SK-N-SH (cell line): ENCODE measurements around the gene LRP10. TPM values are rescaled to one million over a fixed set of nuclear protein-coding genes. Genes with fewer than 3 reads are reported as not detected.

Source experiments
- CTCF ChIA-PET: fragments of 300-600, 350-600 bp; formaldehyde crosslinking; extraction: SDS; loops from one replicate; lab custom pipeline; 2021; lab: Yijun Ruan, JAX
- POLR2A ChIA-PET: fragments of 350-600 bp; sonication (Branson Sonifier 250); formaldehyde crosslinking; extraction: SDS; loops from one replicate; lab custom pipeline; 2020; ENCODE audit warnings: antibody characterized with exemption, inconsistent platforms; lab: Yijun Ruan, JAX
- DNase-seq: peaks from one replicate; pipeline ENCODE4 v3.0.0; 2012
- H2AFZ ChIP-seq: fragments of 200-600 bp; sonication (generic); 2 replicates; pipeline ENCODE4 v1.8.1; 2016; ENCODE audit warnings: antibody characterized with exemption, mild to moderate bottlenecking, low read depth
- H3F3A ChIP-seq: fragments of 200-600 bp; sonication (generic); replicated peaks from 2 replicates; pipeline ENCODE3; 2016; ENCODE audit warnings: antibody characterized with exemption, mild to moderate bottlenecking; ENCODE audit not compliant: insufficient read depth
- H3K27ac ChIP-seq, 2 experiments: fragments of 200-500 bp in 1 of 2; fragments of 200-600 bp in 1 of 2; sonication (Bioruptor generic) in 1 of 2; sonication (generic), shearing (Covaris generic) in 1 of 2; 2 replicates each; pipeline versions ENCODE4 v1.5.1 to v1.6.1; 2014 to 2016; ENCODE audit warnings: low read depth in 2 of 2, inconsistent platforms in 1 of 2, low read length in 1 of 2, mild to moderate bottlenecking in 1 of 2, mixed read lengths in 1 of 2
- H3K27me3 ChIP-seq: fragments of 200-600 bp; sonication (generic), shearing (Covaris generic); 2 replicates; pipeline ENCODE4 v1.6.1; 2016; ENCODE audit warnings: mixed run types; ENCODE audit not compliant: insufficient read depth
- H3K36me3 ChIP-seq, 2 experiments: fragments of 200-500 bp in 1 of 2; fragments of 200-600 bp in 1 of 2; sonication (Bioruptor generic) in 1 of 2; sonication (generic) in 1 of 2; replicated peaks in 1 of 2; 2 replicates each; pipeline versions ENCODE3 to v1.5.1; 2014 to 2016; ENCODE audit warnings: low read length in 1 of 2, mild to moderate bottlenecking in 1 of 2; ENCODE audit not compliant: insufficient read depth in 2 of 2, control insufficient read depth in 1 of 2
- H3K4me1 ChIP-seq, 2 experiments: fragments of 200-500 bp in 1 of 2; fragments of 200-600 bp in 1 of 2; sonication (Bioruptor generic) in 1 of 2; sonication (generic), shearing (Covaris generic) in 1 of 2; 2 replicates each; pipeline versions ENCODE4 v1.5.1 to v1.6.1; 2014 to 2016; ENCODE audit warnings: low read depth in 1 of 2, low read length in 1 of 2, mixed run types in 1 of 2; ENCODE audit not compliant: insufficient read depth in 2 of 2, control insufficient read depth in 1 of 2
- H3K4me2 ChIP-seq: fragments of 200-600 bp; sonication (generic), shearing (Covaris generic); 2 replicates; pipeline ENCODE4 v1.6.1; 2017; ENCODE audit warnings: mixed run types
- H3K4me3 ChIP-seq, 2 experiments: fragments of 200-500 bp in 1 of 2; fragments of 200-600 bp in 1 of 2; sonication (Bioruptor generic) in 1 of 2; sonication (generic), shearing (Covaris generic) in 1 of 2; 2 replicates each; pipeline versions ENCODE4 v1.5.1 to v1.8.1; 2014 to 2016; ENCODE audit warnings: low read depth in 2 of 2, inconsistent platforms in 1 of 2, low read length in 1 of 2, mild to moderate bottlenecking in 1 of 2, mixed read lengths in 1 of 2, moderate library complexity in 1 of 2
- H3K79me2 ChIP-seq: fragments of 200-600 bp; sonication (generic); 2 replicates; pipeline ENCODE4 v1.8.1; 2017; ENCODE audit warnings: mild to moderate bottlenecking; ENCODE audit not compliant: insufficient read depth
- H3K9ac ChIP-seq: fragments of 200-600 bp; sonication (generic); 2 replicates; pipeline ENCODE4 v1.6.1; 2017; ENCODE audit warnings: mixed run types
- H3K9me2 ChIP-seq: fragments of 200-600 bp; sonication (generic); 2 replicates; pipeline ENCODE4 v1.6.1; 2017; ENCODE audit warnings: mixed run types
- H3K9me3 ChIP-seq: fragments of 200-600 bp; sonication (generic); 2 replicates; pipeline ENCODE4 v1.6.1; 2017; ENCODE audit warnings: mixed run types, mild to moderate bottlenecking, moderate library complexity
- H4K20me1 ChIP-seq: fragments of 200-600 bp; sonication (generic); 2 replicates; pipeline ENCODE4 v1.6.1; 2017; ENCODE audit warnings: mild to moderate bottlenecking, mixed run types; ENCODE audit not compliant: insufficient read depth
- CHD2 ChIP-seq: fragments of 150-350 bp; IDR thresholded peaks from 2 replicates; pipeline ENCODE4 v1.6.1; 2018; ENCODE audit warnings: low read length; ENCODE audit not compliant: partially characterized antibody
- CTCF ChIP-seq: fragments of 200-600 bp; sonication (generic); IDR thresholded peaks from 2 replicates; pipeline ENCODE4 v1.6.1; 2017; ENCODE audit warnings: antibody characterized with exemption, mild to moderate bottlenecking, moderate library complexity
- GATA2 ChIP-seq: sonication (generic); formaldehyde crosslinking; IDR thresholded peaks from 2 replicates; pipeline ENCODE4 v1.5.0; 2020; ENCODE audit warnings: mild to moderate bottlenecking, missing genetic modification reagents
- JUND ChIP-seq: IDR thresholded peaks from 2 replicates; pipeline ENCODE4 v1.4.0; 2012
- MAX ChIP-seq: IDR thresholded peaks from 2 replicates; pipeline ENCODE4 v1.4.0; 2012; ENCODE audit warnings: low read depth
- NFIC ChIP-seq: IDR thresholded peaks from 2 replicates; pipeline ENCODE4 v1.4.0; 2012; ENCODE audit warnings: borderline replicate concordance
- NRF1 ChIP-seq: IDR thresholded peaks from 2 replicates; pipeline ENCODE4 v1.6.1; 2012; ENCODE audit warnings: low read depth, mild to moderate bottlenecking, low read length
- PBX3 ChIP-seq: IDR thresholded peaks from 2 replicates; pipeline ENCODE4; 2012
- TAF1 ChIP-seq: IDR thresholded peaks from 2 replicates; pipeline ENCODE4 v1.6.1; 2012; ENCODE audit warnings: low read depth, mild to moderate bottlenecking, low read length, moderate library complexity, borderline replicate concordance
- WGBS: methylation state at CpG from one replicate; pipeline ENCODE4 v1.1.6; 2017; ENCODE audit warnings: low lambda C conversion rate; 5-methylcytosine and 5-hydroxymethylcytosine counted together
- polyA plus RNA-seq, 3 experiments: library from polyadenylated mRNA; depleted of rRNA; stranded (reverse); fragments of >200 nt; gene quantifications; 2 replicates each; pipeline ENCODE4 v1.2.3, GENCODE V29; 2012

Gene LRP10
- polyA plus RNA-seq, 1 of the 3 experiments (the other 2 are of a cell fraction) = 117 TPM

- Histone ChIP-seq H3K9ac (peak overlapping the region; percentile 88), H3K4me2 (peak overlapping the region; percentile 76), H3K4me3 (peak overlapping the region; percentile 54 to 71), H3F3A (peaks cover 12% of the 10 kb centered on the region), H3K4me1 (peaks cover 0 to 10% of the 10 kb centered on the region in 2 experiments; a peak in 1 of 4 replicates), H3K79me2 (peaks cover 44% of the 10 kb centered on the region), H4K20me1 (no peaks in the 10 kb centered on the region), H3K9me3 (no peaks in the 10 kb centered on the region), H3K27me3 (no peaks in the 10 kb centered on the region), H3K9me2 (no peaks in the 10 kb centered on the region), H3K36me3 (peaks cover 17 to 19% of the 10 kb centered on the region in 2 experiments), H3K27ac (peak overlapping the region in 1 of 2 experiments; percentile 64; a peak in 2 of 4 replicates), H2AFZ (no peak overlapping the region)
- WGBS = 70% methylated on average over 55 of the region's 57 CpGs
- ChIA-PET CTCF (interaction anchor here (0.8 to 6.2 kb wide), 4 partner anchors 11 to 16 kb away, joined by 3 to 59 read pairs (median 26); no protein-coding TSS in a partner anchor), POLR2A (interaction anchor here (2.6 kb wide), 1 partner anchor 12 kb away, joined by 12 read pairs; no protein-coding TSS in a partner anchor)
- no peak for TF ChIP-seq NFIC
- TF ChIP-seq GATA2 (CRISPR knock-in tag) = no peak
- TF ChIP-seq CTCF = 0 out of 2 replicates have a peak, but pooled peaks have one; percentile 8
- no peak for TF ChIP-seq CHD2
- TF ChIP-seq NRF1 = 0 out of 2 replicates have a peak, but pooled peaks have one; percentile 21
- no peak for TF ChIP-seq PBX3
- no peak for TF ChIP-seq JUND
- peak; percentile 39; the same call in 1 of the 2 replicates for TF ChIP-seq MAX
- DNase-seq = peak; percentile 62
These were observed 34.3 kb upstream of the LRP10 start for GRCh38 chr14:22837114-22837749.

GRCh38 chr14:22837750-22838538 lies 33.6 kb upstream of the LRP10 start:
- H3K9me3 ChIP-seq = no peaks in the 10 kb centered on the region
- 0 out of 2 replicates have a peak, but pooled peaks have one; percentile 16 for TF ChIP-seq TAF1
- TF ChIP-seq GATA2 (CRISPR knock-in tag) = no peak
- H3K4me3 ChIP-seq = peak overlapping the region; percentile 54 to 71
- peak overlapping the region; percentile 88 for H3K9ac ChIP-seq
- H3K27me3 ChIP-seq = no peaks in the 10 kb centered on the region
- no peak for DNase-seq
- H2AFZ ChIP-seq = no peak overlapping the region
- H3K27ac ChIP-seq = peak overlapping the region in 1 of 2 experiments; percentile 64; a peak in 2 of 4 replicates
- peaks cover 0 to 10% of the 10 kb centered on the region in 2 experiments; a peak in 1 of 4 replicates for H3K4me1 ChIP-seq
- peak overlapping the region; percentile 76 for H3K4me2 ChIP-seq
- H4K20me1 ChIP-seq = no peaks in the 10 kb centered on the region
- 78% methylated on average over 20 of the region's 25 CpGs for WGBS
- peaks cover 10% of the 10 kb centered on the region for H3F3A ChIP-seq
- peaks cover 44% of the 10 kb centered on the region for H3K79me2 ChIP-seq
- H3K9me2 ChIP-seq = no peaks in the 10 kb centered on the region
- CTCF ChIA-PET = interaction anchor here (0.8 to 6.2 kb wide), 4 partner anchors 11 to 143 kb away, joined by 3 to 59 read pairs (median 26); no protein-coding TSS in a partner anchor
- POLR2A ChIA-PET = interaction anchor here (1.7 to 2.6 kb wide), 2 partner anchors 8 to 11 kb away, joined by 6 to 12 read pairs; partner anchors contain the start of gene MRPL52
- H3K36me3 ChIP-seq = peaks cover 15 to 19% of the 10 kb centered on the region in 2 experiments
